NCI-H187 (cell line): Measurements from ENCODE around the gene EPB41L1.

Experiments used
- DNase-seq, 2 experiments: peaks; one replicate each; lab custom pipeline; 2025; lab: John Stamatoyannopoulos, UW

EPB41L1 gene

DNA sequence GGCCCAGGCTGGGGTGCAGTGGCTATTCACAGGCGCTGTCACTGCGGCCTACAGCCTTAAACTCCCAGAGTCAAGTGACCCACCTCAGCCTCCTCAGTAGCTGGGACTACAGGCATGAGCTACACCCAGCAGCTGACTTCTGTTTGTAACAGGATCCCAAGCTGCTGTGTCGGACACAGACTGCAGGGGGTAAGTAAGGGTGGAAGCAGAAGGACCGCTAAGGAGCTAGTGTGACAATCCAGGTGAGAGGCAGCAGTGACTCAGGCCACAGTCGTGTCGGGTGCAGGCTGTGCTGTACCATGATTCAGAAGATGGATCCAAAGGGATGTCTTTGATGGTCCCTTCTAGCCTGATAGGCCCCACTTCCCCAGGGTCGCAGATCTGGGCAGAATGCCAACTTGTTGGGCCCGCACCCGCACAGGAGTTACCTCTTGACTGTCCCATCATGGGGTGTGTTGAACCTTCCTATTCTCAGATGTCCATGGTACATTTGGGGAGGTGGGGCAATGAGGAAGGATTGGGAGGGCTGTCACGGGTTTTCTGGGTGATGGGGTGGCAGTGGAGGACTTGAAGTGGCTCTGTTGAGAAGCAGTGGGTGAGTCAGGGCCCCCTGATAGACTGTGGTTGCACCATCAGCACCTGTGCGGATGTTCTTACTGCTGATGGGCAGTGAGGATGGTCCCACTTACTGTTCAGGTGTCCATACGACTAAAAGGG is 107.0 kb downstream of the EPB41L1 start:
- no peak for DNase-seq

DNA sequence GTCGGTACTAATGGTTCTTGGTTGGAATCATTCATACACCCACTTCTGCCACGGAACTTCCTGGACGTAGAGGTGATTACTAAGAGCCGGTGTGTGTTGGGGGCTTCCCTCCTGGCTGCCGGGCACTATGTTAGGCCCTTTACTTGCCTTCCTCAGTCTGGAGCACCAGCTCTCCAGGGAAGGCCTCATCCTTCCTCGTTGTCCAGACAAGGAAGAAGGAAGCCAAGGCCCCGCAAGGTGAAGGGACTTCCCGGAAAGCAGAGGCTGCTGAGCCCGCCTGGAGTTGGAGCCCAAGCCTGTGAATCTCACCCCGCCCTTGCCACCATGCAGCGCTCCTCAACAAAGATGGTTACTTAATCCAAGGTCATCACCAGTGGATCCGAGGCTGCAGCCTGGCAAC is 107.9 kb downstream of the EPB41L1 start:
- no peak for DNase-seq

DNA sequence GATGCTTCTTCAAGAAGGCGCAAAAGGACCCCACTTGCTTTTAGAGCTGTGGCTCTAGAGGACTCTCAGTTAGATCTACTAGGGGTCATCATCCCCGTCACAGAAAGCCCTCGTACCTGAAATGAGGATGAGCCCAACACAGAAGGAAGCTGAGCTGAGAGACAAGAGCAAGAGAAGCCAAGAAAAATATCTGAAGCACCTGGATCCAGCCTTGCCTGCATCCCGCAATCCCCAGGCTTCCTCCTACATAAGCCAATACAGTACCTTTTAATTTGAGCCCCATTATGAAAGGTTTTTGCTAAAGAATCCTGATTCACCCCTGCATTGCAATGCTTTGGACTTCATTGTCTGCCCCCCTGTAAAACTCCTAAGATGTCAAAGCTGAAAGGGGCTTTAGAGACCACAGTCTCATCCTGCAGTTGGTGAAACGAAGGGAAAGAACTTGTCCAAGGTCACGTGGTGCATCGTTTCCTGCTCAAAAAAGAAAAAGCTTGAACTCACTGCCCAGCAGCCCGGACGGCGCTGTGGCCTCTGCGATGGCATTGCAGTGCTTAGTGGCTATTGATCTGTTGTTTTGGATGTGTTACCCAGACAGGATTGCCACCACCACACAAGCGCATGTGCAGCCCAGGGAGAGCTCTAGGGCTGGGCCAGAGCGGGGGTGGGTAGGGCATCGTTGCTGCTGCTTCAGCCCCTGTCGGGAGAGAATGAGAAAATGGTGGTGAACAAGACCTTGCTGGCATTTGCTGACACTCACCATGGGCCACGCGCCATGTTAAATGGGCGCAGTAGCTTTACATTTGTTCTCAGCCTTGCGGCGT is 110.1 kb downstream of the EPB41L1 start:
- no peak for DNase-seq

- DNase-seq = no peak
Measured at GRCh38 chr20:36266189-36266588, 111.6 kb downstream of the EPB41L1 start.

GRCh38 chr20:36267605-36268381 is 113.3 kb downstream of the EPB41L1 start:
- no peak for DNase-seq

DNA sequence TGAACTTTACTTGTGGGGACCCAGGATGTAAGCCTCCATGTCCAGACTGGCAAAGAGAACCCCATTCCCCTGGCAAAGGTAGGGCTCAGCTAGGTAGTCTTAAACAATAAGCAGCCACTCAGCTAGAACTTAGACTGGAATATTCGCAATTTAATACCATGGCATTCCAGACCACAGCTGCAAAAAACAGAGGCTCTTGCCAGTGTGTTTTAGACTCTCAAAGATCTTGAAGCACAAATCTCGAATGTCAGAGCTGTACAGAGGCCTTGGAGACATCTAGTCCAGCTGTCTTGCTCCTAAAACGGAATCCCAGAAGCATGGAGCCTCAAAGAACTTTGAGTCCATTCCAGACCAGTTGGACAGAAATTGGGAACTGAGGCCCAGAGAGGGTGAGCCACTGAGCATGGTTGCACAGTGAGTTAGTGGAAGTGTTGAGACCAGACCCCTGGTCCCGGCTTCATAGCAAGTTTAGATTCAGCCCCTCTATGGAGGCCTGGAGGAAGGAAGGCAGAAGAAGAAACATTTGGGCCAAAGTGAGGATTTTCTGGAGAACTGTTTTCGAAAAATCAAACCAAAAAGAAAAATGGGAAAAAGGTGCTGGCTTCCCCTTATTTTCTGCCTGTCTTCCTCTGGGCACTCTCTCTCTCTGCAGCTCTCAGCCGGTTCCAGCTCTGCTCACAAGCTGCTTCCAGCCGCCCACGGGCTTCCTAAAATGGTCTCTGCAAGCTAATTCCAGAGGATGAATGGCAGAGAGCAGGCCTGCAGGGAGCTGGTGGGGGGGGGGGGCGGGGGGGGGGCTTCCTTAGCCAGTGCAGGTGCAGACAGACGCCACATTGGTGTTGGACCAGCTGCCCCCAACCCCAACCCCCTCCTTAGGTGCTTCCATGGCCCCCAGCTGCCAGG is 114.2 kb downstream of the EPB41L1 start:
- no peak for DNase-seq

DNA sequence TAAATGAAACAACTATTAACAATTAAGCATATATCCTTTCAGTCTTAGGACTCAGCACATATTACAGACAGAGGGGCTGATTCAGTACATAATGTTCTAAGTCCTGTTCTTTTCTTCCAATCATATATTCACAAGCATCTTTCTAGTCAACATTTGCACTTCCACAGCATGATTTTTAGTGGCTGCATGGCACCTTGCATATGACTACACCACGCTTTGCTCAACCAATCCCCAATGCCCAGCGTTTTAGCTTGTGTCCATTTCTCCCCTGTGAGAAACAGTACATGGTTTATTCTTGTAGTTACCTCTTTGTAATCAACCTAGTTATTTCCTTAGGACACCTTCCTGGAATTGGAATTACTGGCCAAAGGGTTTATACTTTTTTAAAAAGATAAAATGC is 115.0 kb downstream of the EPB41L1 start:
- no peak for DNase-seq

- DNase-seq = no peak
Measured at GRCh38 chr20:36270744-36271638, 116.5 kb downstream of the EPB41L1 start.

- DNase-seq = no peak
Measured at GRCh38 chr20:36271639-36272546, 117.4 kb downstream of the EPB41L1 start.

DNA sequence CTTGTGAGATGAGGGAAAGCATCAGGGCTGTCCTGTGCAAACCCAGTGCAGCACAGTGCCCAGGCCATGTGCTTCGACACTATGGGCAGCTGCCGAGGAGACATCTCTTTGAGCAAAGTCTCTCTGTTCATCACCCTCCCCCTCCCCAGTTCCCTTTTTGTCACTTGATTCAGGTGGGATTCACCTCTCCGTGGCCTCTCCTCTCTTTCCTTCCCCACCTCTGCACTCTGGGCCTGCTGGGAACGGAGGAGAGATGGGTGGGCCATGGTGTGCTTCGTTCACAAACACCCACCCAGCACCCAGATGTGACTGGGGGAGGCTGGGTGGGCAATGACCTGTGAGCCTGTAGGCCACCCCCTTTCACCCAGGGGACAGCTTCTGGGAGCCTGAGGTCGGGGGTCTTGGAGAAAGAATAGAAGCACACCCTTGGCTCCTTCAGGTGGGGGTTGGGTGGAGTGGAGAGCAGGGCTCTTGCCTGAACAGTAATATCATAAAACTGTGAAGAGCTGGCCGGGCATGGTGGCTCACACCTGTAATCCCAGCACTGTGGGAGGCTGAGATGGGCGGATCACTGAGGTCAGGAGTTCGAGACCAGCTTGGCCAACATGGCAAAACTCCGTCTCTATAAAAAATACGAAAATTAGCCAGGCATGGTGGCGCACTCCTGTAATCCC is 118.1 kb downstream of the EPB41L1 start:
- DNase-seq = no peak

GRCh38 chr20:36273414-36274180 is 119.1 kb downstream of the EPB41L1 start:
- no peak for DNase-seq

GRCh38 chr20:36274181-36274841 is 119.8 kb downstream of the EPB41L1 start:
- no peak for DNase-seq

GRCh38 chr20:36275011-36275410 is 120.5 kb downstream of the EPB41L1 start:
- no peak for DNase-seq

- no peak for DNase-seq
Measured at GRCh38 chr20:36275441-36276189, 121.1 kb downstream of the EPB41L1 start.

DNA sequence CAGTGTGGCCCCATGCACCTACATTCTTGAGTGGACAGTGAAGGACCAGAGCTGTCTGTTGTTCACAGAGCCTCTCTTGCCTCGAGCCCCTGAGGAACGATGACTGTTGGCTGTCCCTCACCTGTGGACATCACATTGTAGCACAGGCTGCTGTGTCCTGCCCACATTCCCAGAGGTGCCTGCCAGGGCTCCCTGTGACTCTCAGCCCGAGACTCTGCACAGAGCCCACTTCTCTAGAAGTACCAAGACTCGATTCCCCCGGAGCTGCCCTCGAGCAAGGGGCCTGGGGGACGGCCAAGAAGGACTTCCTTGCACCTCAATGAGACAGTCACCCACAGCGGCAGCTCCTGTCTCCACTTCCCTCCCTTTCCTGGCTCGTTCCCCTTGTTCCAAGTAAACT is 123.0 kb downstream of the EPB41L1 start:
- no peak for DNase-seq

- DNase-seq = no peak
Measured at GRCh38 chr20:36279362-36279761, 124.8 kb downstream of the EPB41L1 start.

GRCh38 chr20:36279776-36280175 is 125.2 kb downstream of the EPB41L1 start:
- no peak for DNase-seq
